ENCODE results near the gene SZRD1. TPM values are rescaled to one million over a fixed set of nuclear protein-coding genes. Genes with fewer than 3 reads are reported as not detected.

The SZRD1 gene
- total and polyA plus RNA-seq, 9 of the 15 experiments (the other 6 are each of a cell fraction or from before 2014, with no cell fraction given), result 3.9 to 149 (median 82.5) TPM

- TF ChIP-seq ATF3 (IDR thresholded peaks at IDR 0.05) (peak; percentile 24; the same call in 1 of the 2 replicates), ATF3 (CRISPR knock-in tag; conservative IDR thresholded peaks at IDR 0.05) (no peak), ZNF121 (CRISPR knock-in tag; conservative IDR thresholded peaks at IDR 0.05) (peak; percentile 89), ZNF785 (CRISPR knock-in tag; IDR thresholded peaks at IDR 0.05) (no peak)
Measured at GRCh38 chr1:16380868-16381267, 13.8 kb downstream of the SZRD1 start (continued).

GRCh38 chr1:16383888-16384287 is 16.8 kb downstream of the SZRD1 start:
- Histone ChIP-seq H3K79me2 (ENCODE audit: control insufficient read depth, insufficient read depth, low read length) (peaks cover 98% of the 10 kb centered on the region), H3K9me1 (ENCODE audit: control insufficient read depth, insufficient read depth, low read length) (no peaks in the 10 kb centered on the region), H2AFZ (ENCODE audit: low read depth, low read length) (no peak overlapping the region), H3K4me3 (no peak overlapping the region), H3K4me2 (ENCODE audit: insufficient read depth, low read length) (no peak overlapping the region), H3K9me3 (replicated peaks; ENCODE audit: control insufficient read depth, insufficient read depth, low read depth, low read length) (no peaks in the 10 kb centered on the region), H3K4me1 (replicated peaks in 1 of 2; ENCODE audit: control insufficient read depth in 2 of 2, insufficient read depth in 2 of 2, low read length in 2 of 2) (peaks cover 4 to 14% of the 10 kb centered on the region in 2 experiments; a peak in 3 of 5 replicates), H3K9ac (ENCODE audit: insufficient read depth in 1 of 2, low read depth in 2 of 2, low read length in 2 of 2) (no peak overlapping the region), H3K27ac (ENCODE audit: extremely low read depth, low read depth, low read length) (no peak overlapping the region), H3K36me3 (ENCODE audit: control insufficient read depth, insufficient read depth, low read length) (peaks cover 30% of the 10 kb centered on the region), H3K27me3 (ENCODE audit: control insufficient read depth in 2 of 2, insufficient read depth in 2 of 2, low read length in 2 of 2) (no peaks in the 10 kb centered on the region), H4K20me1 (replicated peaks; ENCODE audit: control insufficient read depth, insufficient read depth, low read length) (peaks cover 47% of the 10 kb centered on the region)
- FAIRE-seq (peak; percentile 52), ATAC-seq (no peak), DNase-seq (ENCODE audit: extremely low read depth in 1 of 4, low spot score in 3 of 4) (no peak)
- ChIA-PET CTCF (ENCODE audit: low intra/inter-chr PET ratio) (no interaction called here), POLR2A (no interaction called here)
- intact Hi-C loops (cut with micrococcal nuclease) (no loop called here), in situ Hi-C loops (cut with MboI) (no loop called here)
- no TSS peak for BruUV-seq (replicated peaks)
- 92% methylated on average over 5 of the region's 5 CpGs for WGBS (ENCODE audit: insufficient coverage, low coverage, missing lambda C conversion rate)
- no peak for TF ChIP-seq ZNF609 (CRISPR knock-in tag; IDR thresholded peaks at IDR 0.05; ENCODE audit: borderline replicate concordance)
- TF ChIP-seq ETV1 (tag; conservative IDR thresholded peaks at IDR 0.05; ENCODE audit: low read depth), result no peak
- no peak for TF ChIP-seq CCAR2 (IDR thresholded peaks at IDR 0.05; ENCODE audit: low read depth, low read length)
- TF ChIP-seq ILK (tag; IDR thresholded peaks at IDR 0.05; ENCODE audit: borderline replicate concordance, low read depth), result no peak
- TF ChIP-seq NCOA6 (IDR thresholded peaks at IDR 0.05), result no peak
- no peak for TF ChIP-seq PBX2 (CRISPR knock-in tag; IDR thresholded peaks at IDR 0.05; ENCODE audit: low read depth)
- TF ChIP-seq PBX2 (tag; conservative IDR thresholded peaks at IDR 0.05; ENCODE audit: low read depth), result no peak
- no peak for TF ChIP-seq THRA (IDR thresholded peaks at IDR 0.05)
